Breast epithelium (tissue), 4 donors: ENCODE results near the gene ST6GALNAC6. TPM values are rescaled to one million over a fixed set of nuclear protein-coding genes. Genes with fewer than 3 reads are reported as not detected.

Experiments
- DNase-seq, 2 donors: peaks; one replicate each; pipeline ENCODE4 v3.0.0-alpha.2; 2019; ENCODE audit warnings: low spot score in 2 of 2
- H3K27ac ChIP-seq, 2 donors: fragments of 200-600 bp; sonication (generic) in 1 of 2; one replicate each; pipeline ENCODE4 v1.5.1; 2016 to 2019; ENCODE audit warnings: mild to moderate bottlenecking in 1 of 2
- H3K27me3 ChIP-seq, 2 donors: fragments of 200-600 bp; sonication (generic) in 1 of 2; one replicate each; pipeline versions ENCODE4 v1.5.1 to v1.6.0; 2017 to 2019; ENCODE audit warnings: control low read depth in 1 of 2, mild to moderate bottlenecking in 1 of 2
- H3K36me3 ChIP-seq: fragments of 200-600 bp; one replicate; pipeline ENCODE4 v1.5.1; 2019
- H3K4me1 ChIP-seq, 2 donors: fragments of 200-600 bp; sonication (generic); one replicate each; pipeline ENCODE4 v1.5.1; 2016 to 2019; ENCODE audit warnings: control low read depth in 1 of 2
- H3K4me3 ChIP-seq, 3 donors: fragments of 200-600 bp; sonication (generic); 1 replicate in 2 of 3; 2 replicates in 1 of 3; pipeline ENCODE4 v1.5.1; 2016 to 2019; ENCODE audit warnings: mild to moderate bottlenecking in 3 of 3, moderate library complexity in 2 of 3
- H3K9me3 ChIP-seq, 2 donors: fragments of 200-600 bp; sonication (generic) in 1 of 2; one replicate each; pipeline ENCODE4 v1.5.1; 2016 to 2019; ENCODE audit warnings: control low read depth in 1 of 2
- CTCF ChIP-seq, 3 donors: fragments of 450-650 bp; IDR thresholded peaks; one replicate each; pipeline ENCODE4 v1.5.1; 2016 to 2017; ENCODE audit warnings: antibody characterized with exemption in 3 of 3, mild to moderate bottlenecking in 3 of 3, moderate library complexity in 3 of 3
- POLR2A ChIP-seq: fragments of 450-650 bp; IDR thresholded peaks from one replicate; pipeline ENCODE4 v1.6.1; 2016; ENCODE audit warnings: antibody characterized with exemption, mild to moderate bottlenecking, moderate library complexity
- POLR2AphosphoS5 ChIP-seq, 3 donors: sonication (generic); formaldehyde crosslinking; IDR thresholded peaks; one replicate each; pipeline ENCODE4 v1.6.1; 2017; ENCODE audit warnings: antibody characterized with exemption in 3 of 3
- intact Hi-C: fragments of 100-400 bp; cut with DNase I; formaldehyde crosslinking; loops from one replicate; pipeline ENCODE4 v1.15.1; 2023; ENCODE audit warnings: low total_unique reads
- total RNA-seq, 3 donors: library from RNA; depleted of rRNA; stranded (reverse); fragments of >200 nt; gene quantifications; one replicate each; pipeline ENCODE4 v1.1.0, GENCODE V29; 2016

The ST6GALNAC6 gene
- total RNA-seq, 3 donors from 2014 or later: 61.5 to 175 (median 103) TPM

- DNase-seq: peak in 1 of 2 donors; percentile 79
- no peaks in the 10 kb centered on the region for H3K27me3 ChIP-seq
- no peaks in the 10 kb centered on the region for H3K36me3 ChIP-seq
- peak overlapping the region; percentile 7 to 57 (median 29) for H3K4me3 ChIP-seq
- H3K27ac ChIP-seq: peak overlapping the region in 1 of 2 donors; percentile 21
- peak; percentile 73 to 97 (median 95) for TF ChIP-seq CTCF (IDR thresholded peaks at IDR 0.05)
- TF ChIP-seq POLR2AphosphoS5 (IDR thresholded peaks at IDR 0.05): peak; percentile 37 to 66 (median 58)
- no peak for TF ChIP-seq POLR2A
- intact Hi-C loops: loop anchor here (5.0 kb wide), 1 partner anchor 54 kb away; no protein-coding TSS in a partner anchor
- H3K4me1 ChIP-seq: peaks cover 6 to 8% of the 10 kb centered on the region in 2 donors
- no peaks in the 10 kb centered on the region for H3K9me3 ChIP-seq
These were observed 22.2 kb upstream of the ST6GALNAC6 start for GRCh38 chr9:127921557-127922120.

DNA sequence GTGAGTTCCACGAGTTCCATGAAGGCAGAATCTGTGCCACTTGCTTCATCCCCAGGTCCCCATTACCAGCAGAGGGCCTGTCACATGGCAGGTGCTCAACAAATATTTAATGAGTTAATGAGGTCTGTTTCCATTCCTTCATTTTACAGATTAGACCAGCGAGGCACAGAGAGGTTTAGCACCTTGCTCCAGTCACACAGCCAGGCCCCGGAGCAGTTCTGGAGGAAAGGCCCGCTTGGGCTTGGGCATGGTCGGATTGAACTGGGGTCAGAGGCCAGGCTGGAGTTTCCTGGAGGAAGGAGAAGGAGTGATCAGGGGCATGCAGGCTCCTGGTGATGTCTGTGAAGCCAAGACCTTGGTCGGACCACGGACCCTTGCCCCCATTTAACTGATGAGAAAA, 21.4 kb upstream of the ST6GALNAC6 start:
- no peaks in the 10 kb centered on the region for H3K9me3 ChIP-seq
- no peak overlapping the region for H3K4me3 ChIP-seq
- H3K4me1 ChIP-seq: peaks cover 6 to 8% of the 10 kb centered on the region in 2 donors
- no peak for DNase-seq
- no peaks in the 10 kb centered on the region for H3K27me3 ChIP-seq
- H3K36me3 ChIP-seq: no peaks in the 10 kb centered on the region
- TF ChIP-seq POLR2A (no peak), POLR2AphosphoS5 (IDR thresholded peaks at IDR 0.05) (no peak), CTCF (IDR thresholded peaks at IDR 0.05) (no peak)
- no peak overlapping the region for H3K27ac ChIP-seq
- intact Hi-C loops: loop anchor here (5.0 kb wide), 1 partner anchor 53 kb away; no protein-coding TSS in a partner anchor

DNA sequence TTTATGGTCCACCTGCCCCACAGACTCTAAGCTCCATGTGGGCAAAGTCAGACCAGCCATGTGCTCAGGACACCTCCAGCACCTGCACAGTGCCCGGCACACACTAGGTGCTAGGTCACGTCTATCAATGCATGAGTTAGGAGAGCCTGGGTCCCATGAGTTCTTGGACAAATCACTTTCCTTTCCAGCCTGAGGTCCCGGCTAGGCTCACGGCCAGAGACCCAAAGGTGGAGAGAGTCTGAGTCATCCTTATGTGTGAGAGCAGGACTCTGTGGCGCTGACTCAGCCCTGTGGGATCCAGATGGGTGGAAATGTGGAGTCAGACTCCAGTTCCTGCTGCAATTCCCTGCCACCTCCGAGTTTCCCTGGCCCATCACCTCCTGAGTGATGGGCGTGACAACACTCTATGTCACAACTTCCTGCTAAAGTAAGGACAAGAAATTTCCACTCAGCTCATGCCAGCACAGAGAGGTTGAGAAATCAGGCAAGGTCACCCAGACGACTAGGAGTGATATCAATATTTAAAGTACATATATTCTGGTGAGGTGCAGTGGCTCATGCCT, 19.9 kb upstream of the ST6GALNAC6 start:
- Histone ChIP-seq H3K4me3 (no peak overlapping the region), H3K27me3 (no peaks in the 10 kb centered on the region), H3K4me1 (peaks cover 6 to 8% of the 10 kb centered on the region in 2 donors), H3K9me3 (no peaks in the 10 kb centered on the region), H3K36me3 (no peaks in the 10 kb centered on the region), H3K27ac (peak overlapping the region; percentile 68 to 84)
- intact Hi-C loops: no loop called here
- TF ChIP-seq CTCF (IDR thresholded peaks at IDR 0.05): no peak
- TF ChIP-seq POLR2A: no peak
- TF ChIP-seq POLR2AphosphoS5 (IDR thresholded peaks at IDR 0.05): peak; percentile 52 to 99 (median 88)
- DNase-seq: peak; percentile 84 to 88

DNA sequence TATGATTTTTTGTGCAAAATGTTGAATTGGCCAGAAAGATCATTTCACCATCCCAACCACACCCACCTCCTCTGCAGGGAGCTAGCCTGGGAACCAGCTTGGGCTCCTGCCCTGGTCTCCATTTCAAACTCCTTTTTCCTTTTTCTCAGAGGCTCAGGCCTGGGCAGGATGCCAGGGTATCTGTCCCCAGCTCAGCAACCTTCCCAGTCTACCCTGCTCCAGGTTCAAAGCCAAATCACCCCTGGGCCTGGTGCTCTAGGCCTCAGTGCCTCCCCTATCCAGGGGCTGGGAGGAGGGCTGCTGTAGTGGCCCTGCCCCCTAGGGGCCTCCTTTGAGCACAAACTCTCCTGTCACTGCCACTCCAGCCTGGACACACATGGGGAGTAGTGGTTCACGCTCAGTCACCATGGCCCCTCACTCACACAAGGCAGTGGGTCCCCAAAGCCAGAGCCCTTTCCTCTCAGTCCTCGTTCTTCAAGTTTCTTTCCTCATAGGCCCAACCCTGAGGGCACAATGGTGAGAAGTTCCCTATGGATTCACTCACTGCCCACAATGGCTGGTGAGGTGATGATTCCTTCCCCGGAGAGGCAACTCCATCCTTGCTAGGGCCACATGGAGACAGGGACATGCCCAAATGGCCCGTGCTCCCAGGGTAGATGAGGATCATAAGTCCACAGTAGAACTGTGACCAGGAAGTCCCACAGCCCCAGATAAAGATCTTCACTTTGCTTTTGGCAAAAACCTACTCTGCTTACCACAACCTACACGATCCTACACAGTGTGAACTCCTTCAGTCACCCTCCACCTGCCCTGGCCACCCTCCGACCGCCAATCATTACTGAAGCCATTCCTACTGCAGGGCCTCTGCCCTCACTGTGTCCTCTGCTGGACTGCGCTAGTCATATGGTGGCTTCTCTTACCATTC, 19.0 kb upstream of the ST6GALNAC6 start:
- Histone ChIP-seq H3K4me3 (no peak overlapping the region), H3K27me3 (no peaks in the 10 kb centered on the region), H3K9me3 (no peaks in the 10 kb centered on the region), H3K4me1 (peaks cover 6 to 8% of the 10 kb centered on the region in 2 donors), H3K36me3 (no peaks in the 10 kb centered on the region), H3K27ac (peak overlapping the region; percentile 68 to 84)
- intact Hi-C loops: no loop called here
- TF ChIP-seq CTCF (IDR thresholded peaks at IDR 0.05) (no peak), POLR2AphosphoS5 (IDR thresholded peaks at IDR 0.05) (no peak), POLR2A (no peak)
- no peak for DNase-seq
